ENCODE measurements around the gene TMUB2. TPM values are rescaled to one million over a fixed set of nuclear protein-coding genes. Genes with fewer than 3 reads are reported as not detected.

The TMUB2 gene
- total and polyA plus RNA-seq, 2 of the 13 experiments (the other 11 are each of a cell fraction or from before 2014, with no cell fraction given), result 26.9 to 50.8 TPM

- no peak for TF ChIP-seq ZBTB2 (CRISPR knock-in tag; IDR thresholded peaks at IDR 0.05; ENCODE audit: low read depth)
- no peak; the same call in 1 of the 2 replicates for TF ChIP-seq ZNF556 (CRISPR knock-in tag; IDR thresholded peaks at IDR 0.05; ENCODE audit: borderline replicate concordance)
- no peak for TF ChIP-seq YEATS2 (CRISPR knock-in tag; IDR thresholded peaks at IDR 0.05; ENCODE audit: borderline replicate concordance)
- peak; percentile 70; the same call in 1 of the 2 replicates for TF ChIP-seq SIN3A (IDR thresholded peaks at IDR 0.05; ENCODE audit: borderline replicate concordance, low read depth, low read length)
- TF ChIP-seq LBX2 (CRISPR knock-in tag; IDR thresholded peaks at IDR 0.05; ENCODE audit: borderline replicate concordance), result no peak
- no peak; the same call in 1 of the 2 replicates for TF ChIP-seq GABPB1 (CRISPR knock-in tag; IDR thresholded peaks at IDR 0.05)
- TF ChIP-seq GATAD2A (CRISPR knock-in tag; IDR thresholded peaks at IDR 0.05), result no peak
- TF ChIP-seq RAD21 (CRISPR knock-in tag; IDR thresholded peaks at IDR 0.05), result peak; percentile 15; the same call in 1 of the 2 replicates
- TF ChIP-seq E2F1 (CRISPR knock-in tag; IDR thresholded peaks at IDR 0.05), result no peak
- TF ChIP-seq PREB (CRISPR knock-in tag; IDR thresholded peaks at IDR 0.05), result no peak
- no peak for TF ChIP-seq ZNF775 (CRISPR knock-in tag; IDR thresholded peaks at IDR 0.05; ENCODE audit: borderline replicate concordance)
- 0 out of 2 replicates have a peak, but pooled peaks have one; percentile 30 for TF ChIP-seq ZNF33B (CRISPR knock-in tag; IDR thresholded peaks at IDR 0.05)
- 0 out of 2 replicates have a peak, but pooled peaks have one; percentile 15 for TF ChIP-seq IKZF5 (CRISPR knock-in tag; IDR thresholded peaks at IDR 0.05)
- no peak for TF ChIP-seq ZNF460 (CRISPR knock-in tag; IDR thresholded peaks at IDR 0.05; ENCODE audit: borderline replicate concordance)
- no peak for TF ChIP-seq PTBP1 (IDR thresholded peaks at IDR 0.05; ENCODE audit: low read depth, low read length, poor library complexity, severe bottlenecking)
- no peak for TF ChIP-seq ZNF746 (CRISPR knock-in tag; IDR thresholded peaks at IDR 0.05)
- TF ChIP-seq SALL2 (CRISPR knock-in tag; IDR thresholded peaks at IDR 0.05), result peak; percentile 54; the same call in 1 of the 2 replicates
- TF ChIP-seq ATF7-NPFF (CRISPR knock-in tag; IDR thresholded peaks at IDR 0.05; ENCODE audit: low read depth), result peak; percentile 52
- no peak for TF ChIP-seq ZBTB42 (CRISPR knock-in tag; IDR thresholded peaks at IDR 0.05)
- TF ChIP-seq HMGXB4 (CRISPR knock-in tag; IDR thresholded peaks at IDR 0.05; ENCODE audit: borderline replicate concordance in 1 of 2, low read depth in 1 of 2), result 0 out of 4 replicates have a peak, but pooled peaks of 1 of the 2 experiments have one; percentile 22
- no peak for TF ChIP-seq ZNF446 (CRISPR knock-in tag; IDR thresholded peaks at IDR 0.05)
Observed at GRCh38 chr17:44198721-44199552, 12.2 kb downstream of the TMUB2 start (continued).

All from HepG2 (cell line).